ENCODE data around the gene FCHO2. TPM values are rescaled to one million over a fixed set of nuclear protein-coding genes. Genes with fewer than 3 reads are reported as not detected.

Gene FCHO2
- total RNA-seq, 6 experiments from 2014 or later, result 16.6 to 24.8 (median 19.2) TPM

- peak overlapping the region; percentile 75 for H3K4me3 Mint-ChIP-seq
- H3K4me1 Mint-ChIP-seq (ENCODE audit: low read depth), result peaks cover 53% of the 10 kb centered on the region
- TF ChIP-seq CTCF (IDR thresholded peaks at IDR 0.05), result no peak
- no peak for DNase-seq
- H3K9me3 Mint-ChIP-seq, result no peaks in the 10 kb centered on the region
- no peaks in the 10 kb centered on the region for H3K36me3 Mint-ChIP-seq (ENCODE audit: low read depth)
- no peak overlapping the region for H3K27ac Mint-ChIP-seq
- H3K27me3 Mint-ChIP-seq (ENCODE audit: insufficient read depth), result no peaks in the 10 kb centered on the region; the same call in none of the 2 replicates
Observed at GRCh38 chr5:73119451-73120157, 163.8 kb downstream of the FCHO2 start.

- H3K27ac Mint-ChIP-seq, result no peak within 1 kb of the TSS
- no peaks in the 10 kb centered on the region; the same call in none of the 2 replicates for H3K27me3 Mint-ChIP-seq (ENCODE audit: insufficient read depth)
- H3K4me1 Mint-ChIP-seq (ENCODE audit: low read depth), result peaks cover 44% of the 10 kb centered on the region
- no peaks in the 10 kb centered on the region for H3K9me3 Mint-ChIP-seq
- no peak for TF ChIP-seq CTCF (IDR thresholded peaks at IDR 0.05)
- peak within 1 kb of the TSS; percentile 78 for H3K4me3 Mint-ChIP-seq
- DNase-seq, result no peak
- H3K36me3 Mint-ChIP-seq (ENCODE audit: low read depth), result no peaks in the 10 kb centered on the region
Observed at GRCh38 chr5:73120222-73121118, 164.6 kb downstream of the FCHO2 start, which contains the start of gene TMEM171. Gene TMEM171 (plus strand): TSS chr5:73120575. CDS start chr5:73123374, 2,799 bp downstream.

- Mint-ChIP-seq H3K27me3 (ENCODE audit: insufficient read depth) (no peaks in the 10 kb centered on the region; the same call in none of the 2 replicates), H3K27ac (no peak overlapping the region), H3K9me3 (no peaks in the 10 kb centered on the region), H3K4me1 (ENCODE audit: low read depth) (peaks cover 38% of the 10 kb centered on the region), H3K36me3 (ENCODE audit: low read depth) (no peaks in the 10 kb centered on the region), H3K4me3 (peak overlapping the region; percentile 78)
- no peak for TF ChIP-seq CTCF (IDR thresholded peaks at IDR 0.05)
- no peak for DNase-seq
Observed at GRCh38 chr5:73121119-73121463, 165.2 kb downstream of the FCHO2 start.

GRCh38 chr5:73122875-73123810, 167.3 kb downstream of the FCHO2 start:
- no peak for TF ChIP-seq CTCF (IDR thresholded peaks at IDR 0.05)
- H3K36me3 Mint-ChIP-seq (ENCODE audit: low read depth), result no peaks in the 10 kb centered on the region
- H3K9me3 Mint-ChIP-seq, result no peaks in the 10 kb centered on the region
- no peak overlapping the region for H3K27ac Mint-ChIP-seq
- no peak for DNase-seq
- no peak overlapping the region for H3K4me3 Mint-ChIP-seq
- peaks cover 25% of the 10 kb centered on the region for H3K4me1 Mint-ChIP-seq (ENCODE audit: low read depth)
- H3K27me3 Mint-ChIP-seq (ENCODE audit: insufficient read depth), result no peaks in the 10 kb centered on the region; the same call in none of the 2 replicates

- no peak overlapping the region for H3K4me3 Mint-ChIP-seq
- peaks cover 25% of the 10 kb centered on the region for H3K4me1 Mint-ChIP-seq (ENCODE audit: low read depth)
- DNase-seq, result no peak
- H3K9me3 Mint-ChIP-seq, result no peaks in the 10 kb centered on the region
- peaks cover 5% of the 10 kb centered on the region for H3K27me3 Mint-ChIP-seq (ENCODE audit: insufficient read depth)
- no peaks in the 10 kb centered on the region for H3K36me3 Mint-ChIP-seq (ENCODE audit: low read depth)
- H3K27ac Mint-ChIP-seq, result no peak overlapping the region
- TF ChIP-seq CTCF (IDR thresholded peaks at IDR 0.05), result no peak
Observed at GRCh38 chr5:73125289-73125688, 169.4 kb downstream of the FCHO2 start.
